WI38 (cell line): ENCODE measurements around the gene FIGNL2.
"Not testable (repeated sequence)": the region's sequence is repeated elsewhere in the genome, so short reads cannot be mapped to it uniquely, and the experiment has no call there.

Experiments
- H3K4me3 ChIP-seq: 2 replicates; pipeline ENCODE4 v1.5.1; 2011; ENCODE audit warnings: low read depth, mild to moderate bottlenecking, control low read depth, low read length
- TF ChIP-seq, protein P1 (sequence below): IDR thresholded peaks from 2 replicates; pipeline ENCODE4 v1.5.1; 2012; ENCODE audit warnings: low read depth, mild to moderate bottlenecking, control low read depth, low read length

The FIGNL2 gene

DNA sequence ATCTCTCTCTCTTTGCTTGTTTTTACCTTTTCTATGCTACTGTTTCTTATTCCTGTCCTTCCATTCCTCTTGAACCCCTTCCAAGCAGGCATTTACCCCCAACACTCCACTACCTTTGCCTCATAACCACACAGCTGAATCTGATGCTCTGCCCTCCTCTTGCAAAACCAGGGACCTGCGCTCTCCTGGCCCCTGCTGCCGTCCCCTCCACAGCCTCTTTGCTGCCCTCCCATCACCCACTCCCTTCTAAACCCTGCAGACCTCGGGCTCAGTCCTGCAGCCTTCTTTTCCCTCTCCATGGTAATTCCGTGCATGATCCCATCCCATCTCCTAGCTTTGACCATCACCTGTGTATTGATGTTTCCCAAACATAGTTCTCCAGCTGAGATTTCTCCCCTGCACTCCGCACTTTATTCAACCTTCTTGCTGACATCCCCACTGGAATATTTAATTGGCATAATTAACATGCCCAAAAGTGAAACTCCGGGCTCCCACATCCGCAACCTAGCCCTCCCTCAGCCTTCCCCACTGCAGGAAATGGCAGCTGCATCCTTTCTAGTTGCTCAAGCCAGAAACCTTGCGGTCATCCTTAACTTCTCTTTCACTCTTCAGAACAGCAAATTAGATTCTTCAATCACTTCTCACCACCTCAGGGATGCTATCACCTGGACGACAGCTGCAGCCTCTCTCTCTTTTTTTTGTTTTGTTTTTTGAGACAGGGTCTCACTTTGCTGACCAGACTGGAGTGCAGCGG is 16.0 kb downstream of the FIGNL2 start:
- TF ChIP-seq, protein P1, sequence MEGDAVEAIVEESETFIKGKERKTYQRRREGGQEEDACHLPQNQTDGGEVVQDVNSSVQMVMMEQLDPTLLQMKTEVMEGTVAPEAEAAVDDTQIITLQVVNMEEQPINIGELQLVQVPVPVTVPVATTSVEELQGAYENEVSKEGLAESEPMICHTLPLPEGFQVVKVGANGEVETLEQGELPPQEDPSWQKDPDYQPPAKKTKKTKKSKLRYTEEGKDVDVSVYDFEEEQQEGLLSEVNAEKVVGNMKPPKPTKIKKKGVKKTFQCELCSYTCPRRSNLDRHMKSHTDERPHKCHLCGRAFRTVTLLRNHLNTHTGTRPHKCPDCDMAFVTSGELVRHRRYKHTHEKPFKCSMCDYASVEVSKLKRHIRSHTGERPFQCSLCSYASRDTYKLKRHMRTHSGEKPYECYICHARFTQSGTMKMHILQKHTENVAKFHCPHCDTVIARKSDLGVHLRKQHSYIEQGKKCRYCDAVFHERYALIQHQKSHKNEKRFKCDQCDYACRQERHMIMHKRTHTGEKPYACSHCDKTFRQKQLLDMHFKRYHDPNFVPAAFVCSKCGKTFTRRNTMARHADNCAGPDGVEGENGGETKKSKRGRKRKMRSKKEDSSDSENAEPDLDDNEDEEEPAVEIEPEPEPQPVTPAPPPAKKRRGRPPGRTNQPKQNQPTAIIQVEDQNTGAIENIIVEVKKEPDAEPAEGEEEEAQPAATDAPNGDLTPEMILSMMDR: no peak
- no peak overlapping the region for H3K4me3 ChIP-seq

GRCh38 chr12:51831817-51832216 is 16.7 kb downstream of the FIGNL2 start:
- not testable (repeated sequence) for H3K4me3 ChIP-seq

DNA sequence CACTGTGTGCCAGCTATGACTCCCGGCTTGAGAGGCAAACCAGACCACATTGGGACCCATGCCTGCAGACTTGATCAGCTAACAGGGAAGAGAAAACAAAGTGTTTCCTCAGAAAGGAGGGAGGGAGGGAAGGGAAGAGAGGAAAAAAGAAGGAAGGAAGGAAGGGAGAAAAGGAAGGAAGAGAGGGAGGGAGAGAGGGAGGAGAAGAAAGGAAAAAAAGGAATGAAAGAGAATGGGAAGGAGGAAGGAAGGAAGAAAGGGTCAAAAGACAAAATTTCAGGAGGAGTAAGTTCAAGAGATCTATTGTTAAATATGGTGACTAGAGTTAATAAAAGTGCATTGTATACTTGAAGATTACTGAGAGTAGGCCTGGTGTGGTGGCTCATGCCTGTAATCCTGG is 18.9 kb downstream of the FIGNL2 start:
- TF ChIP-seq, protein P1: no peak
- H3K4me3 ChIP-seq: no peak overlapping the region

DNA sequence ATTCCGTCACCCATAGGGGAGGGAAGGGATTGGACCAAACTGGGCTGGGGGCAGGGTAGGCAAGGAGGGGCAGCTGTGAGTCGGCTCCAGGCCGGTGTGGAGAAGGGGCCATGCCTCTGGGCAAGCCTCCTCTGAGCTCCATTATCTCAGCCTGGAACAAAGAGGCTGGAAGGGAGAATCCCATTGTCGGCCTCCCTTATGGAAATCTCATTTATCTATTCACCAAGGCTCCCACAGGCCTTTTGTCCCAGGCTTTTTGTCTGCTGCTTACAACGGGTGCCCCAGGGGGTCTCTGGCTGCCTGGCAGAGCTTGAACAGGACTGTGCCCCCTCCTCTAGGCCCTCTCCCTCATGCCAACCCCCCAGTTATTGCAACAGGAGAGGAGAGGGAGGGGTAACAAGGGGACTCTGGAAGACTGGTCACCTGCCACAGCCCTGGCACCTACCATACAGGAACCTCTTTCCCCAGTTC is 19.5 kb downstream of the FIGNL2 start:
- H3K4me3 ChIP-seq: no peak overlapping the region
- TF ChIP-seq, protein P1: no peak

GRCh38 chr12:51827925-51828818 is 20.3 kb downstream of the FIGNL2 start:
- H3K4me3 ChIP-seq: no peak overlapping the region
- TF ChIP-seq, protein P1: no peak

DNA sequence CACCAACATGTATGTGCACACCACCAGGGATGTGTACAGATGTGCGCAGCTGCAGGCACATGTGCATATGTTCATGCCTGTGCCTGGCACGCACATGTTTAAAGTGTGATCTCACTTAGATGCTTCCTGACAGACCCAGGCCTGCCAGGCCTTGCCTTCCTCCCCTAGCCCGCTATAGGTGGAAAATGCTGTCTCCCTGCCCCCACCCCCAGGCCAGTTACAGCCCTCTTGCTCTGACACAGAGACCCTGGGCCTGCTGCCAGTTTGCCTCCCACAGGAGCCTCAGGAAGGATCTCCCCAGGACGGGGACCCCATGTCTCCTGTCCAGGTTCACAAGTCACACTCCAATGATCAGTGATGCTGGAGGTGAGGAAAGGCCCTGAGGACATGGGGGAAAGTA is 21.6 kb downstream of the FIGNL2 start:
- H3K4me3 ChIP-seq: no peak overlapping the region
- TF ChIP-seq, protein P1: no peak

DNA sequence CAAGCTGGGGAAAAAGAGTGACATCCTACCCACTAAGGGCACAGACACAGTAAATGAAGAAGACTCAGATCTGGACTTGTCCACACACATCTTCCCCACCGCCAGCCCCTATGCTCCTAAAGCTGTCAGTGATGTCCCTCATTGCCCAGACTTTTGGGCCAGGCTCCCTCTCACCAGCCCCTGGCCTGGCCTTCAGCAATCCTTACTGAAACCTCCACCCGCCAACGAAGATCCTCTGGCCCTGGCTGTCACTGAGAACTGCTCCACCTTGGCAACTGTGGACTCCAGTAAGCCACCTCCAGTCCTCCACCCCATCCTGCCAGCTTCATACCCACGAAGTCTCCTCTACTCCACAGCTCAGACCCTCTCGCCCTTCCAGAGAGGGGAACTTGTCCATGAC is 23.3 kb downstream of the FIGNL2 start:
- TF ChIP-seq, protein P1: no peak
- no peak overlapping the region for H3K4me3 ChIP-seq
